Left kidney (tissue), 2 donors: ENCODE measurements around the gene PHKB. TPM values are rescaled to one million over a fixed set of nuclear protein-coding genes. Genes with fewer than 3 reads are reported as not detected.

ENCODE experiments used
- DNase-seq: peaks from one replicate; pipeline ENCODE4 v3.0.0-alpha.2; 2013
- polyA plus RNA-seq: library from polyadenylated mRNA; unstranded; fragments of 120-200 nt; gene quantifications from one replicate; pipeline ENCODE4 v1.2.1, GENCODE V29; 2013; ENCODE audit not compliant: insufficient read length

The PHKB gene
- polyA plus RNA-seq, 1 donor: 101 TPM

GRCh38 chr16:47728205-47728604 lies 267.1 kb downstream of the PHKB start:
- DNase-seq: no peak

GRCh38 chr16:47729701-47730100 lies 268.6 kb downstream of the PHKB start:
- no peak for DNase-seq

GRCh38 chr16:47731252-47731651 lies 270.1 kb downstream of the PHKB start:
- DNase-seq: no peak

GRCh38 chr16:47732122-47732521 lies 271.0 kb downstream of the PHKB start:
- DNase-seq: no peak

GRCh38 chr16:47732523-47733111 lies 271.5 kb downstream of the PHKB start:
- DNase-seq: no peak

- DNase-seq: no peak
Measured at GRCh38 chr16:47734081-47734857, 273.1 kb downstream of the PHKB start.

- no peak for DNase-seq
Measured at GRCh38 chr16:47734987-47735594, 274.0 kb downstream of the PHKB start.

- DNase-seq: no peak
Measured at GRCh38 chr16:47750371-47750770, 289.2 kb downstream of the PHKB start.

Other genes with a start within 250 kb of the PHKB start
- 117 TPM for gene ITFG1, start 268 bp upstream of the PHKB start, polyA plus RNA-seq